Measurements from ENCODE around the gene ANK3.

GRCh38 chr10:59984415-59984814 is 405.3 kb downstream of the ANK3 start:
- TF ChIP-seq CTCF (IDR thresholded peaks at IDR 0.05) (no peak), POLR2A (IDR thresholded peaks at IDR 0.05) (no peak)
